ENCODE measurements around the gene HMGN1.
"Not testable (repeated sequence)": the region's sequence is repeated elsewhere in the genome, so short reads cannot be mapped to it uniquely, and the experiment has no call there.

Gene HMGN1

DNA sequence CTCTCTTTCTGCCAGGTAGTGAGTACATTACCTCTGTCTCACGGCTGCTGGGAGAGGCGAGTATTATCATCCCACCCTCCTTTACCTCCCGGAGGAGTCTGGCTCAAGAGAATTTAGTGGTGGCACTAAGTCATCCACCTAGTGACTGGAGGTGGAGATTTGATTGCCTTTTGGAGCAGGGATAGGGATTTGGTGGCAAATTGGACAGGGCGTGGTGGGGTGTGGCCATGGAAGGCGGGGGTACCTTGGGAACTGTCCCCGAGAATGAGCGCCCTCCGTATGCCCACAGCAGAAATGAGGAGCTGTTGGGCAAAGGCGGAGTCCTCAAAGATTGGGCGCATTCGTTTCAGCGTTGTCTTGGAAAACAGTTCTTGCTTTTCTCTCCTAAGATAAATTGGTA, 32.1 kb upstream of the HMGN1 start:
- H3K4me3 ChIP-seq (ENCODE audit: low read depth, low read length) = peak overlapping the region; percentile 90
- in situ Hi-C loops (cut with HindIII; ENCODE audit: low sequenced_read_pairs) = no loop called here
- TF ChIP-seq, protein P1, sequence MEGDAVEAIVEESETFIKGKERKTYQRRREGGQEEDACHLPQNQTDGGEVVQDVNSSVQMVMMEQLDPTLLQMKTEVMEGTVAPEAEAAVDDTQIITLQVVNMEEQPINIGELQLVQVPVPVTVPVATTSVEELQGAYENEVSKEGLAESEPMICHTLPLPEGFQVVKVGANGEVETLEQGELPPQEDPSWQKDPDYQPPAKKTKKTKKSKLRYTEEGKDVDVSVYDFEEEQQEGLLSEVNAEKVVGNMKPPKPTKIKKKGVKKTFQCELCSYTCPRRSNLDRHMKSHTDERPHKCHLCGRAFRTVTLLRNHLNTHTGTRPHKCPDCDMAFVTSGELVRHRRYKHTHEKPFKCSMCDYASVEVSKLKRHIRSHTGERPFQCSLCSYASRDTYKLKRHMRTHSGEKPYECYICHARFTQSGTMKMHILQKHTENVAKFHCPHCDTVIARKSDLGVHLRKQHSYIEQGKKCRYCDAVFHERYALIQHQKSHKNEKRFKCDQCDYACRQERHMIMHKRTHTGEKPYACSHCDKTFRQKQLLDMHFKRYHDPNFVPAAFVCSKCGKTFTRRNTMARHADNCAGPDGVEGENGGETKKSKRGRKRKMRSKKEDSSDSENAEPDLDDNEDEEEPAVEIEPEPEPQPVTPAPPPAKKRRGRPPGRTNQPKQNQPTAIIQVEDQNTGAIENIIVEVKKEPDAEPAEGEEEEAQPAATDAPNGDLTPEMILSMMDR (IDR thresholded peaks at IDR 0.05; ENCODE audit: low read depth, low read length, missing control alignments) = no peak
- no peak for DNase-seq (ENCODE audit: low read depth)

DNA sequence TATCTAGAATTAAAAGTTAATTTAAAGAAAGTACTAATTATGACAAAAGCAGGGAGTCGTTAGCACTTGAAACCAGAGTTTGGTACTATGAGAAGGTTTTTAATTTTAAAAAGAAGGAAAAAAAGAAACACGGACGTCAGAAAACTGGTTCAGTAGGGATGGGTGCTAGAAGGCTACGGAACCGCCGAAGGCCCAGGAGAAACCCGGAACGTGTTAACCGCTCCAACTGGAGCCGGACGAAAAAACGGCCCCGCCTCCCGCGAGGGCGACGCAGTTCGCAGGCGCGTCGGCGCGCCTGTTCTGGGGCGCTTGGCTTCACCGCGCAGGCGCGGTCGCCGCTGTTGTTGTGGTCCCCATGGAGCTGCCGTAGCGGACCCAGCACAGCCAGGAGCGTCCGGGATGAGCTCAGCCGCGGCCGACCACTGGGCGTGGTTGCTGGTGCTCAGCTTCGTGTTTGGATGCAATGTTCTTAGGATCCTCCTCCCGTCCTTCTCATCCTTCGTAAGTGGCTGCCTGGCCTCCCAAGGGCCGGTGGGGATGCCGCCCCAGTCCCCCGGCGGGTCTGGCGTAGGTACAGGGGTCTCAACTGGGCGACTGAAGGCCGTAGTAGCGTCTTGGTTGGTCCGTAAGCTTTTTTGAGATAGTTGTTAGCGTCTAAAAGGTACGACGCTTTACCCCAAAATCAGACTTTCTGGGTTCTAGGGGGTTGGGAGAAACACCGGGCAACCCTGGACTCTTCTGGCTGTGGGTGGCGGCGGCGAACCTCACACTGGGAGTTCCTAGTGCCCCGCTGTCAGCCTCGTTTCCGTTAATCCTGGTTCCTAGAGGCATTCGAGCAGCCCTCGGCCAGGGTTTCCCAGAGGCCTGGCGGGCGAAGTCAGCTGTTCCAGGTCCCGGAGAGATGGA, 31.4 kb upstream of the HMGN1 start:
- TF ChIP-seq, protein P1 (IDR thresholded peaks at IDR 0.05; ENCODE audit: low read depth, low read length, missing control alignments) = no peak
- DNase-seq (ENCODE audit: low read depth) = peak; percentile 89
- in situ Hi-C loops (cut with HindIII; ENCODE audit: low sequenced_read_pairs) = no loop called here
- H3K4me3 ChIP-seq (ENCODE audit: low read depth, low read length) = peak overlapping the region; percentile 90

GRCh38 chr21:39377444-39378050, 28.7 kb upstream of the HMGN1 start:
- in situ Hi-C loops (cut with HindIII; ENCODE audit: low sequenced_read_pairs) = no loop called here
- TF ChIP-seq, protein P1 (IDR thresholded peaks at IDR 0.05; ENCODE audit: low read depth, low read length, missing control alignments) = no peak
- DNase-seq (ENCODE audit: low read depth) = no peak
- no peak overlapping the region for H3K4me3 ChIP-seq (ENCODE audit: low read depth, low read length)

- DNase-seq (ENCODE audit: low read depth) = no peak
- no peak overlapping the region for H3K4me3 ChIP-seq (ENCODE audit: low read depth, low read length)
- in situ Hi-C loops (cut with HindIII; ENCODE audit: low sequenced_read_pairs) = no loop called here
- TF ChIP-seq, protein P1 (IDR thresholded peaks at IDR 0.05; ENCODE audit: low read depth, low read length, missing control alignments) = no peak
These were observed 26.6 kb upstream of the HMGN1 start for GRCh38 chr21:39375446-39375845.

DNA sequence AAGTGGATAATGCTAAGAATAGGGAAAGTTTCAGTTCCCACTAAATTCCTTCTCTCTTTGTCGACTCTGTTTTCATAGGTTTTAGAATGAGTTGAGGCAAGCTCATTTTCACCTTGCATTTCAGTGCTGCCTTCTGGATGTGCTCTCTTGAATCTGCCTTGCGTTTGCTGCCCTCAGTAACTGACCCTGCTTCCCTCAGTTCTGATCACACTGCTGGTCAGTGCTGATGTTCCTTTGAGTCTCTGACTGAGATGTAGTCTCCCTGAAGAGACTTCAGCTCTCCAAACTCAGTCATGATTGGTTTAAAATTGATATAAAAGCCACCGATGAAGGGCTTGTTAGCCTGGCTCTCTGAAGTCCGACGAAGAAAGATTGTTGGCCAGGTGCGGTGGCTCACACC, 25.2 kb upstream of the HMGN1 start:
- no peak for DNase-seq (ENCODE audit: low read depth)
- H3K4me3 ChIP-seq (ENCODE audit: low read depth, low read length) = no peak overlapping the region
- TF ChIP-seq, protein P1 (IDR thresholded peaks at IDR 0.05; ENCODE audit: low read depth, low read length, missing control alignments) = no peak
- in situ Hi-C loops (cut with HindIII; ENCODE audit: low sequenced_read_pairs) = no loop called here

GRCh38 chr21:39373634-39374033, 24.7 kb upstream of the HMGN1 start:
- TF ChIP-seq, protein P1 (IDR thresholded peaks at IDR 0.05; ENCODE audit: low read depth, low read length, missing control alignments) = peak; percentile 42
- H3K4me3 ChIP-seq (ENCODE audit: low read depth, low read length) = no peak overlapping the region
- no peak for DNase-seq (ENCODE audit: low read depth)
- in situ Hi-C loops (cut with HindIII; ENCODE audit: low sequenced_read_pairs) = no loop called here

- DNase-seq (ENCODE audit: low read depth); H3K4me3 ChIP-seq (ENCODE audit: low read depth, low read length); in situ Hi-C loops (cut with HindIII; ENCODE audit: low sequenced_read_pairs): not testable (repeated sequence)
These were observed 21.0 kb upstream of the HMGN1 start for GRCh38 chr21:39369896-39370288.

Data from astrocyte of the cerebellum (primary cell).